Stimulated activated naive CD8-positive, alpha-beta T cell treated with anti-CD3 and anti-CD28 coated beads, Interleukin-15, Interleukin-2, amounts not matched to agents 100 U/mL and 50 U/mL, for 24 hours (primary cell): ENCODE measurements around the gene ETV2.
"Not testable (repeated sequence)": the region's sequence is repeated elsewhere in the genome, so short reads cannot be mapped to it uniquely, and the experiment has no call there.

Experiments
- ATAC-seq: fragments of 150-1000 bp; cut with Tn5 transposase; one replicate; pipeline ENCODE4 v1.10.0; 2021
- DNase-seq: peaks from one replicate; pipeline ENCODE4 v3.0.0; 2021

Gene ETV2

GRCh38 chr19:35657904-35658700, 16.6 kb downstream of the ETV2 start:
- DNase-seq, result no peak
- ATAC-seq, result no peak

- ATAC-seq (no peak), DNase-seq (no peak)
These were observed 20.4 kb downstream of the ETV2 start for GRCh38 chr19:35661995-35662340.

GRCh38 chr19:35663981-35664380, 22.4 kb downstream of the ETV2 start:
- ATAC-seq, result no peak
- no peak for DNase-seq

DNA sequence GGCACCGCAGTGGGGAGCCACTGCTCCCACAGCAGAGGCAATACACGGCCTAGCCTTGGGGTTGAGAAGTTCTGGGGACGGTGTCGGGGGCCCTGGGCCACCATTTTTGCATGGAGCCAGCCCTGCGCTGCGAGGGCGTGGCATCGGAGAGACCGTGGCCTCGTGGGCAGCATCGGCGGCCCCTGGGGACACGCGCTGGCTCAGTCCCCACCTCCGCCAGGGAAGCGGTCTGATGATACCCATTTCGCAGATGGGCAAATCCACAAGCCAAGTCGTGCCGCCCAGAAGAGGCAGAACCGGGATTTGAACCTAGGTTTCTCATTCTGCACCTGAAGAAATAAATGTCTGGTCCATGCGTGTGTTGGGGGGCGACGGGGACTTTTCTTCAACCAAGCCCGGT, 23.6 kb downstream of the ETV2 start:
- ATAC-seq (no peak), DNase-seq (no peak)

GRCh38 chr19:35665604-35666003, 24.1 kb downstream of the ETV2 start:
- DNase-seq, result no peak
- no peak for ATAC-seq

DNA sequence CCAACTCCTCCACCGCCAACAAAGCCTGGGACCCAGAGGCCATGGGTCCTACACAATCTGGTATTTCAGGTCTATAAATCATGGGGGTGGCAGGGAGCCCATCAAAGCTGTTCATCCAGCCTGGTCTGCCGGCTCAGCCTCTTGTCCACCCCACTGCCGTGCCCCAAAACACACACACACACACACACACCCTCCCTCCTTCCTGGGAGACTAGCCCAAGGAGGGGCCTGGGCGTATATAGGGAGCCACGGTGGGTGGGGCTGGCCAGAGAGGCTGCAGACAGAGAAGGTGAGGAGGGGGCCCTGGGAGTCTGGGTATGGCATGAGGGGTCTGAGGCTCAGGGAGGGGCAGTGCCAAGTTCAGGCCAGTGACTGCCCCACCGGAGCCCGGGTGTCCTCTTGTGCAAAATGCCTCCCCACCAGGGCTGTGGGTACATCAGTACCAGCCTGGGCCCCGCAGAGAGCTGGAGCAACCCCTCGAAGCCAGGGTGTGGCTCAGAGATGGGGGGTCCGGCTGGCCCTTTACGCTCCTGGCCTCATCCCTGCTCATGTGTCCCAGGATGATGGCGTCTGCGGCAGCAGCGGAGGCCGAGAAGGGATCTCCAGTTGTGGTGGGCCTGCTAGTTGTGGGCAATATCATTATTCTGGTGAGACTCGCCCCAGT, 24.8 kb downstream of the ETV2 start, which contains the start of gene UPK1A:
TSS of gene UPK1A (plus strand) at position 267 of the 663 bp plus-strand sequence. CDS start at position 563, 296 bp downstream.
- DNase-seq, result no peak
- ATAC-seq, result no peak

DNA sequence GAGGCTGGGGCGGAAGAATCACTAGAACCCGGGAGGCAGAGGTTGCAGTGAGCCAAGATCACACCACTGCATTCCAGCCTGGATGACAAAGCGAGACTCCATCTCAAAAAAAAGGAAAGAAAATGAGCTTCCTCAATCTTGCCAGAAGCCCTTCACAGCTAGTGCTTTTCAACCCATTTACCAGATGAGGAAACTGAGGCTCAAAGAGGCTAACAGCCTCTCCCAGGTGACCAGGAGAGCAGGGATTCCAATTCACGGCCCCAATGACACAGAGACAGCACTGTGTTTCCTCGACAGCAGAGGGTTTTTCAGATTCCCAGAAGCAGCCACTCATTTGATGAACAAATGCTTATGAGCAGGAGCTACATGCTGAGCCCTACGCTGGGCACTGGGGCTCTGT, 28.0 kb downstream of the ETV2 start:
- DNase-seq, result no peak
- no peak for ATAC-seq

DNA sequence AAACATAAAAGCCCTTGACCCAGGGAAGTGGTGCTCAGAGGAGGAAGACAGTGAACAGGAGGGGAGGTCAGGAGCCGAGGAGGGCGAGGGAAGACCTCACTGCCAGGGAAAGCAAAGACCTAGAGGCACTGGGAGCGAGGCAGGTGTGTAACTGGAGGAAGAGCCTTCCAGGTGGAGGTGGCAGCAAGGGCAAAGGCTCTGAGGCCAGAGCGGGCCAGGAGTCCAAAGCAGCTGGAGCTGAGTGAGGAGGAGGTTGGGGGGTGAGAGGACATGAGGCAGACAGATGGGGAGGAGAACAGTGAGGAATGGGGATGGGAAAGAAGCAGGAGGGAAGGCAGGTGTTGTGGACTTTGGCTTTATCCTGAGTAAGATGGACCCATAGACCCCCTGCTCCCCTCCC, 28.4 kb downstream of the ETV2 start:
- DNase-seq (no peak), ATAC-seq (no peak)

DNA sequence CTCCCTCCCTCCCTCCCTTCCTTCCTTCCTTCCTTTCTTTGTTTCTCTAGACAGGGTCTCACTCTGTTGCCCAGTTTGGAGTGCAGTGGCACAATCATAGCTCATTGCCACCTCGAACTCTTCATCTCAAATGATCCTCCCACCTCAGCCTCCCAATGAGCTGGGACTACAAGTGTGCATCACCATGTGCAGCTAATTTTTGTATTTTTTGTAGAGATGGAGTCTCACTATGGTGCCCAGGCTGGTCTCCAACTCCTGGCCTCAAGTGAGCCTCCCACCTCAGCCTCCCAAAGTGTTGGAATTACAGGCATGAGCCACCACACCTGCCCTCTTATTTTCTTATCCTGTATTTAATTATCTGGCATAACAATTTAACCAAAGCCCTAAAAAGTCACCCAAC, 29.1 kb downstream of the ETV2 start:
- DNase-seq (no peak), ATAC-seq (no peak)

DNA sequence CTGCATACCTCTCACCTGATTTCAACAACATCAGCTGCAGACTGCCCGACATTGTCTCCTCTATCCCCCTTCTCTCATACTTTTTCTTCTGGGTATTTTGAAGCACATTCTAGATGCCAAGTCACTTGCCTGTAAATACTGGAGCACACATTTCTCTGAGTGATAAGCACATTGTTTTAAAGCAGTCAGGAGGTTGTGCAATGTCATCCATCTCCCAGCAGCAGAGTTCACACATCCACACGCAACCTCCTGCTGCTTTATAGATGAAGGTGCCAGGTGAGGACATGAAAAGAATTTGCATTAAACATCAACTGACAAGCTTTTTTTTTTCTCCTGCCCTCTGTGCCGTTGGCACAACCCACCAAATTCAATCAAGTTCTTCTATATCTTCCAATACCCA, 30.3 kb downstream of the ETV2 start:
- DNase-seq (no peak), ATAC-seq (no peak)

DNA sequence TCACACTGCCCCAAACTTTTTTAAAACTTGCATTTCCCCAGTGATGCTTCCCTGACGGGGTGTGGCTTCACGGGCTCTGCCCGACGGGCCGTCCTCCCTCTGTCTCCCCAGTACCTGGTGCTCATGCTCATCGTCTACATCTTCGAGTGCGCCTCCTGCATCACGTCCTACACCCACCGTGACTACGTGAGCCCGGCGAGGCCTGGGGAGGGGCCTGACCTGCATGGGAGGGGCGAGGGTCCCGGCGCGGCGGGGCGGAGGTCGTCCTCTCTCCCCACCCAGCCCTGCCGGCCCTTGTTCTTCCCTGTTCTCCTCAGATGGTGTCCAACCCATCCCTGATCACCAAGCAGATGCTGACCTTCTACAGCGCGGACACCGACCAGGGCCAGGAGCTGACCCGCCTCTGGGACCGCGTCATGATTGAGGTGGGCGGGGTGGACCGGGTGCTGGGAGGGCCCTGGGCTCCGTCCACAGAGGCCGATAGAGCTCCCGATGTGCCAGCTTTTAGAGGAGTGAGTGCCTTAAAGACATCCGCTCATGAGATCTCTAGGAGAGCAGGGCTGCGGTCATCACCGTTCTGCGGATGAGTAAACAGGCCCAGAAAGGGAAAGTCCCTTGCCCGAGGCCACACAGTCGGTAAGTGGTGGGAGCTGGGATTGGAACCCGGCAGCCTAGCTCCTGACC, 31.7 kb downstream of the ETV2 start:
- DNase-seq (peak; percentile 63), ATAC-seq (peak; percentile 89)

DNA sequence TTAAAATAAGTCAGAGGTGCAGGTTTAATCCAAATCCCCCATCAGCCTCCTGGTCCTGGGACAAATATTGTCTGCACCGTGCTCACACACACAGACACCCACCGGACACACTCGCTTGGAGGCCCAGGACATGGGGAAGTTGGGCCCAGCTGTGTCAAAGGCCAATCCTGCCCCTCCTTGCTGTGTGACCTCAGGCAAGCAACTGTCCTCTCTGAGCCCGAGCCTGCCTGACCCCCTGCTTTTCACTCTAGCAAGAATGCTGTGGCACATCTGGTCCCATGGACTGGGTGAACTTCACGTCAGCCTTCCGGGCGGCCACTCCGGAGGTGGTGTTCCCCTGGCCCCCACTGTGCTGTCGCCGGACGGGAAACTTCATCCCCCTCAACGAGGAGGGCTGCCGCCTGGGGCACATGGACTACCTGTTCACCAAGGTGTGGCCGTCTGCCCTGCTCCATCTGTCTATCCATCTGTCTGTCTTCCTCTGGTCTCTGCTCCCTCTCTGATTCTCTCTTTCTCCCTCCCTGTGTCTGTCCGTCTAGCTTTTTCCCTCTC, 34.1 kb downstream of the ETV2 start:
- no peak for ATAC-seq

GRCh38 chr19:35689836-35690235, 48.3 kb downstream of the ETV2 start:
- DNase-seq (no peak), ATAC-seq (no peak)

More for the DNA sequence above, 34.1 kb downstream of the ETV2 start:
- no peak for DNase-seq

DNA sequence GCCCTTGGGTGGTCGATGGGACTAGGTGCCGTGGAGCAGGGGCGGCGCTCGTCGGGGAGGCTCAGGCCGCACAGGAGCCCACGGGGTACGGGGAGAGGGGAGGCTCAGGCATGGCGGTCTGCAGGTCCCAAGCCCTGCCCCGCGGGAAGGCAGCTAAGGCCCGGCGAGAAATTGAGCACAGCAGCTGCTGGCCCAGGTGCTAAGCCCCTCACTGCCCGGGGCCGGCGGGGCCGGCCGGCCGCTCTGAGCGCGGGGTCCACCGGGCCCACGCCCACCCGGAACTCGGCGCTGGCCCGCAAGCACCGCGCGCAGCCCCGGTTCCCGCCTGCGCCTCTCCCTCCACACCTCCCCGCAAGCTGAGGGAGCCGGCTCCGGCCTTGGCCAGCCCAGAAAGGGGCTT, 49.6 kb downstream of the ETV2 start:
- not testable (repeated sequence) for DNase-seq, ATAC-seq

DNA sequence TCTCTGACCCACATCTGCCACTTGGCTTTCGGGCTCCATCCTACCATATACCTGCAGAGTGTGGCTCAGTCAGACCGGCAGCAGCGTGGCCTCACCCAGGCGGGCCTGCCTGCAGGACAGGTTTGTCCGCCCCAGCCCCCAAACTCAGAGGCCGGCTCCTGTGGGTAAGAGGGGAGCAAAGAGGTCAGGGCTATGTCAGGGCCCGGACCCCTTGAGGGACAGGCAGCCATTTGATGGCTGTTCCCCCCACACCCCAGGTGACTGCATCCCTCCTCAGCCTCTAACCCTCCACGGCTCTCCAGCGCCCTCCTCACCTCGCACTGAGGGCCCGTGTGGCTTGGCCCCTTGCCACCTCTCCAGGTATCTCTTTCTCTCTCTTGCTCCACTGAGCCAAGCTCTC, 50.5 kb downstream of the ETV2 start:
- no peak for ATAC-seq
- no peak for DNase-seq

GRCh38 chr19:35693422-35693821, 51.9 kb downstream of the ETV2 start:
- no peak for ATAC-seq
- no peak for DNase-seq

DNA sequence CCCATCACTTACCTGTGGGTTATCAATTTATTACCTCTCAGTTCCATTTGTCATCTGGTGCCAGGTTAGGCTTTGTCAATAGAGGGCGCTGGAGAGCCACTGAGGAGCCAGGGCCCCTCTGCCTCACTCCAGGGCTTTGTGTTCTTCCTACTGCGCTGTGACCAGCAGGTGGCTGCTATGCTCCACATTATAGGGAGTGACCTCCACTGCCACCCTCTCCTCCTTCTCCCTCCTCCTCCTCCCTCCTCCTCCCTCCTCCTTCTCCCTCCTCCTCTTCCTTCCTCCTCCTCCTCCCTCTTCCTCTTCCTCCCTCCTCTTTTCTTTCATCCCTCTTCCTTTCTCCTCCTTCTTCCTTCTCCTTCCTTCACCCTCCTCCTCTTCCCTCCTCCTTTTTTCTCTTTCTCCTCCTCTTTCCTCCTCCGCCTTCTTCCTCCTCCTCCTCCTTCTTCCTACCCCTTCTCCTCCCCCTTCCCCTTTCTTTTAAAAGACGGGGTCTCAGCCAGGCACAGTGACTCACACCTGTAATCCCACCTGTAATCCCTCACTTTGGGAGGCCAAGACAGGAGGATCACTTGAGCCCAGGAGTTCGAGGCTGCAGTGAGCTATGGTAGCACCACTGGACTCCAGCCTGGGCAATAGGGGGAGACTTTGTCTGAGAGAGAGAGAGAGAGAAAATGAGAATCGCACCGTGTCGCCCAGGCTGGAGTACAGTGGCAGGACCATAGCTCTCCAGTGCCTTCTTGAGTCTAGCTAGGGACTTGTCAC, 52.5 kb downstream of the ETV2 start:
- ATAC-seq (peak; percentile 99), DNase-seq (peak; percentile 92)
